ENCODE results near the gene KCTD7. TPM values are rescaled to one million over a fixed set of nuclear protein-coding genes. Genes with fewer than 3 reads are reported as not detected.
"Not testable (repeated sequence)": the region's sequence is repeated elsewhere in the genome, so short reads cannot be mapped to it uniquely, and the experiment has no call there.

KCTD7 gene
- total and polyA plus RNA-seq, 4 donors: 1.4 to 5.1 (median 2.9) TPM

DNA sequence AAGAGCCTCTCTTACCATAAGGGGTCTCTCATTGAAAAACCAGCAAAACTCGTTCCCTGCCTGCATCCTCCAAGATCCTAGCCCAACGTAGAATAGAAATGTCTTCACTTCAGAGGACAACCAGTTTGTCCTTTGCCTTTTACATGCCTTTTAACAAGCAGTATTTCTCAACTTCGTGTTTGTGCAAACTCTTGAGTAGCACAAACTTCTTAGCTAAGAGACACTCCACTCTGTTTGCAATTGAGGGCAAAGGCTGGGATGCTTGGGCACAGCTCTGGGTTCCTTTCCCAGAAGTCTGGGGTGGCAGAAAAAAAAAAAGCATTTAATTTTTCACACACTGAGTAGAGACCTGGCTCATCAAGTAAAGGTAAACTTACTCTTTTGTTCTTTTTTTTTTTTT, 19.5 kb upstream of the KCTD7 start:
- no peak overlapping the region for H3K4me3 ChIP-seq (ENCODE audit: low read depth in 1 of 3, low read length in 3 of 3)
- no peaks in the 10 kb centered on the region for H3K36me3 ChIP-seq (ENCODE audit: control insufficient read depth in 4 of 4, insufficient read depth in 3 of 4, low read depth in 1 of 4, low read length in 3 of 4)
- TF ChIP-seq, protein P1, sequence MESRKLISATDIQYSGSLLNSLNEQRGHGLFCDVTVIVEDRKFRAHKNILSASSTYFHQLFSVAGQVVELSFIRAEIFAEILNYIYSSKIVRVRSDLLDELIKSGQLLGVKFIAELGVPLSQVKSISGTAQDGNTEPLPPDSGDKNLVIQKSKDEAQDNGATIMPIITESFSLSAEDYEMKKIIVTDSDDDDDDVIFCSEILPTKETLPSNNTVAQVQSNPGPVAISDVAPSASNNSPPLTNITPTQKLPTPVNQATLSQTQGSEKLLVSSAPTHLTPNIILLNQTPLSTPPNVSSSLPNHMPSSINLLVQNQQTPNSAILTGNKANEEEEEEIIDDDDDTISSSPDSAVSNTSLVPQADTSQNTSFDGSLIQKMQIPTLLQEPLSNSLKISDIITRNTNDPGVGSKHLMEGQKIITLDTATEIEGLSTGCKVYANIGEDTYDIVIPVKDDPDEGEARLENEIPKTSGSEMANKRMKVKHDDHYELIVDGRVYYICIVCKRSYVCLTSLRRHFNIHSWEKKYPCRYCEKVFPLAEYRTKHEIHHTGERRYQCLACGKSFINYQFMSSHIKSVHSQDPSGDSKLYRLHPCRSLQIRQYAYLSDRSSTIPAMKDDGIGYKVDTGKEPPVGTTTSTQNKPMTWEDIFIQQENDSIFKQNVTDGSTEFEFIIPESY (IDR thresholded peaks at IDR 0.05): no peak
- TF ChIP-seq RAD21 (IDR thresholded peaks at IDR 0.05) (no peak), TAF1 (conservative IDR thresholded peaks at IDR 0.05) (no peak)
- H3K9ac ChIP-seq (ENCODE audit: low read depth in 1 of 2, low read length in 2 of 2): no peak overlapping the region
- 43% methylated on average over 3 of the region's 3 CpGs for WGBS
- no peak for DNase-seq (ENCODE audit: low spot score)
- H3K9me3 ChIP-seq (ENCODE audit: control insufficient read depth in 4 of 4, low read length in 3 of 4): no peaks in the 10 kb centered on the region
- no peak overlapping the region for H3K27ac ChIP-seq (ENCODE audit: low read depth in 1 of 2, low read length in 2 of 2)
- no peaks in the 10 kb centered on the region for H3K4me1 ChIP-seq (ENCODE audit: control insufficient read depth in 4 of 4, insufficient read depth in 4 of 4, low read length in 3 of 4)
- H3K27me3 ChIP-seq (ENCODE audit: control insufficient read depth in 4 of 4, insufficient read depth in 4 of 4, low read length in 3 of 4): no peaks in the 10 kb centered on the region

DNA sequence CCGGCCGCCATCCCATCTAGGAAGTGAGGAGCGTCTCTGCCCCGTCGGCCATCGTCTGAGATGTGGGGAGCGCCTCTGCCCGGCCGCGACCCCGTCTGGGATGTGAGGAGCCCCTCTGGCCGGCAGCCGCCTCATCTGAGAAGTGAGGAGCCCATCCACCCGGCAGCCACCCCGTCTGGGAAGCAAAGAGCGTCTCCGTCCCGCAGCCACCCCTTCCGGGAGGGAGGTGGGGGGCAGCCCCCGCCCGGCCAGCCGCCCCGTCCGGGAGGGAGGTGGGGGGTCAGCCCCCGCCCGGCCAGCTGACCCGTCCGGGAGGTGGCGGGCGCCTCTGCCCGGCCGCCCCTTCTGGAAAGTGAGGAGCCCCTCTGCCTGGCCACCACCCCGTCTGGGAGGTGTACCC, 14.1 kb upstream of the KCTD7 start:
- 96% methylated on average over 33 of the region's 33 CpGs for WGBS
- H3K27ac ChIP-seq (ENCODE audit: low read depth in 1 of 2, low read length in 2 of 2); H3K27me3 ChIP-seq (ENCODE audit: control insufficient read depth in 4 of 4, insufficient read depth in 4 of 4, low read length in 3 of 4); H3K9me3 ChIP-seq (ENCODE audit: control insufficient read depth in 4 of 4, low read length in 3 of 4); H3K9ac ChIP-seq (ENCODE audit: low read depth in 1 of 2, low read length in 2 of 2); DNase-seq (ENCODE audit: low spot score); H3K4me1 ChIP-seq (ENCODE audit: control insufficient read depth in 4 of 4, insufficient read depth in 4 of 4, low read length in 3 of 4); H3K36me3 ChIP-seq (ENCODE audit: control insufficient read depth in 4 of 4, insufficient read depth in 3 of 4, low read depth in 1 of 4, low read length in 3 of 4); H3K4me3 ChIP-seq (ENCODE audit: low read depth in 1 of 3, low read length in 3 of 3): not testable (repeated sequence)

DNA sequence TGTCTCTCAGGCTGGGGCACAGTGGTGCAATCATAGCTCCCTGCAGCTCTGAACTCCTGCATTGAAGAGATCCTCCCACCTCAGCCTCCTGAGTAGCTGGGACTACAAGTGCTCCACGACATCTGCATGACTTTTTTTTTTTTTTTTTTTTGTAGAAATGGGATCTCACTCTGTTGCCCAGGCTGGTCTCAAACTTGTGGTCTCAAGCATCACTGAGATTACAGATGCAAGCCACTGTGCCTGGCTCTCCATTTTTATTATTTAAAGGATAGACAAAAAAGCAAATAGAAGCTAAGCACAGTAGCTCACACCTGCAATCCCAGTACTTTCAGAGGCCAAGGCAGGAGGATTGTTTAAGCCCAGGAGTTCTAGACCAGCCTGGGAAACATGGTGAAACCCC, 13.0 kb upstream of the KCTD7 start:
- Histone ChIP-seq H3K36me3 (ENCODE audit: control insufficient read depth in 4 of 4, insufficient read depth in 3 of 4, low read depth in 1 of 4, low read length in 3 of 4) (no peaks in the 10 kb centered on the region), H3K9me3 (ENCODE audit: control insufficient read depth in 4 of 4, low read length in 3 of 4) (no peaks in the 10 kb centered on the region), H3K27me3 (ENCODE audit: control insufficient read depth in 4 of 4, insufficient read depth in 4 of 4, low read length in 3 of 4) (no peaks in the 10 kb centered on the region), H3K4me1 (ENCODE audit: control insufficient read depth in 4 of 4, insufficient read depth in 4 of 4, low read length in 3 of 4) (no peaks in the 10 kb centered on the region), H3K9ac (ENCODE audit: low read depth in 1 of 2, low read length in 2 of 2) (no peak overlapping the region), H3K27ac (ENCODE audit: low read depth in 1 of 2, low read length in 2 of 2) (no peak overlapping the region), H3K4me3 (ENCODE audit: low read depth in 1 of 3, low read length in 3 of 3) (no peak overlapping the region)
- TF ChIP-seq, protein P2, sequence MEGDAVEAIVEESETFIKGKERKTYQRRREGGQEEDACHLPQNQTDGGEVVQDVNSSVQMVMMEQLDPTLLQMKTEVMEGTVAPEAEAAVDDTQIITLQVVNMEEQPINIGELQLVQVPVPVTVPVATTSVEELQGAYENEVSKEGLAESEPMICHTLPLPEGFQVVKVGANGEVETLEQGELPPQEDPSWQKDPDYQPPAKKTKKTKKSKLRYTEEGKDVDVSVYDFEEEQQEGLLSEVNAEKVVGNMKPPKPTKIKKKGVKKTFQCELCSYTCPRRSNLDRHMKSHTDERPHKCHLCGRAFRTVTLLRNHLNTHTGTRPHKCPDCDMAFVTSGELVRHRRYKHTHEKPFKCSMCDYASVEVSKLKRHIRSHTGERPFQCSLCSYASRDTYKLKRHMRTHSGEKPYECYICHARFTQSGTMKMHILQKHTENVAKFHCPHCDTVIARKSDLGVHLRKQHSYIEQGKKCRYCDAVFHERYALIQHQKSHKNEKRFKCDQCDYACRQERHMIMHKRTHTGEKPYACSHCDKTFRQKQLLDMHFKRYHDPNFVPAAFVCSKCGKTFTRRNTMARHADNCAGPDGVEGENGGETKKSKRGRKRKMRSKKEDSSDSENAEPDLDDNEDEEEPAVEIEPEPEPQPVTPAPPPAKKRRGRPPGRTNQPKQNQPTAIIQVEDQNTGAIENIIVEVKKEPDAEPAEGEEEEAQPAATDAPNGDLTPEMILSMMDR (IDR thresholded peaks at IDR 0.05; ENCODE audit: low read depth, low read length, missing input control): no peak
- TF ChIP-seq GABPA (IDR thresholded peaks at IDR 0.05 in 1 of 2, conservative IDR thresholded peaks at IDR 0.05 in 1 of 2): no peak
- no peak for TF ChIP-seq HNF4A (conservative IDR thresholded peaks at IDR 0.05)
- no peak for TF ChIP-seq JUND (IDR thresholded peaks at IDR 0.05)
- TF ChIP-seq YY1 (IDR thresholded peaks at IDR 0.05): no peak
- TF ChIP-seq, protein P3, sequence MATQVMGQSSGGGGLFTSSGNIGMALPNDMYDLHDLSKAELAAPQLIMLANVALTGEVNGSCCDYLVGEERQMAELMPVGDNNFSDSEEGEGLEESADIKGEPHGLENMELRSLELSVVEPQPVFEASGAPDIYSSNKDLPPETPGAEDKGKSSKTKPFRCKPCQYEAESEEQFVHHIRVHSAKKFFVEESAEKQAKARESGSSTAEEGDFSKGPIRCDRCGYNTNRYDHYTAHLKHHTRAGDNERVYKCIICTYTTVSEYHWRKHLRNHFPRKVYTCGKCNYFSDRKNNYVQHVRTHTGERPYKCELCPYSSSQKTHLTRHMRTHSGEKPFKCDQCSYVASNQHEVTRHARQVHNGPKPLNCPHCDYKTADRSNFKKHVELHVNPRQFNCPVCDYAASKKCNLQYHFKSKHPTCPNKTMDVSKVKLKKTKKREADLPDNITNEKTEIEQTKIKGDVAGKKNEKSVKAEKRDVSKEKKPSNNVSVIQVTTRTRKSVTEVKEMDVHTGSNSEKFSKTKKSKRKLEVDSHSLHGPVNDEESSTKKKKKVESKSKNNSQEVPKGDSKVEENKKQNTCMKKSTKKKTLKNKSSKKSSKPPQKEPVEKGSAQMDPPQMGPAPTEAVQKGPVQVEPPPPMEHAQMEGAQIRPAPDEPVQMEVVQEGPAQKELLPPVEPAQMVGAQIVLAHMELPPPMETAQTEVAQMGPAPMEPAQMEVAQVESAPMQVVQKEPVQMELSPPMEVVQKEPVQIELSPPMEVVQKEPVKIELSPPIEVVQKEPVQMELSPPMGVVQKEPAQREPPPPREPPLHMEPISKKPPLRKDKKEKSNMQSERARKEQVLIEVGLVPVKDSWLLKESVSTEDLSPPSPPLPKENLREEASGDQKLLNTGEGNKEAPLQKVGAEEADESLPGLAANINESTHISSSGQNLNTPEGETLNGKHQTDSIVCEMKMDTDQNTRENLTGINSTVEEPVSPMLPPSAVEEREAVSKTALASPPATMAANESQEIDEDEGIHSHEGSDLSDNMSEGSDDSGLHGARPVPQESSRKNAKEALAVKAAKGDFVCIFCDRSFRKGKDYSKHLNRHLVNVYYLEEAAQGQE (IDR thresholded peaks at IDR 0.05): no peak
- no peak for TF ChIP-seq SP1 (IDR thresholded peaks at IDR 0.05)
- TF ChIP-seq FOXA2 (IDR thresholded peaks at IDR 0.05): no peak
- no peak for TF ChIP-seq EGR1 (IDR thresholded peaks at IDR 0.05; ENCODE audit: low read depth in 2 of 2)
- no peak for TF ChIP-seq TAF1 (conservative IDR thresholded peaks at IDR 0.05)
- no peak for TF ChIP-seq FOXA1 (IDR thresholded peaks at IDR 0.05)
- no peak for TF ChIP-seq NR2F2 (IDR thresholded peaks at IDR 0.05)
- TF ChIP-seq HNF4G (IDR thresholded peaks at IDR 0.05): no peak
- TF ChIP-seq RXRA (IDR thresholded peaks at IDR 0.05): no peak
- TF ChIP-seq, protein P4, sequence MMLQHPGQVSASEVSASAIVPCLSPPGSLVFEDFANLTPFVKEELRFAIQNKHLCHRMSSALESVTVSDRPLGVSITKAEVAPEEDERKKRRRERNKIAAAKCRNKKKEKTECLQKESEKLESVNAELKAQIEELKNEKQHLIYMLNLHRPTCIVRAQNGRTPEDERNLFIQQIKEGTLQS (IDR thresholded peaks at IDR 0.05): no peak
- TF ChIP-seq, protein P1 (IDR thresholded peaks at IDR 0.05): no peak
- no peak for DNase-seq (ENCODE audit: low spot score)
- WGBS: 82% methylated on average over 1 of the region's 1 CpG
